ENCODE results near the gene ERLEC1. TPM values are rescaled to one million over a fixed set of nuclear protein-coding genes. Genes with fewer than 3 reads are reported as not detected.

The ERLEC1 gene
- total and polyA plus RNA-seq, 4 donors, result 28.8 to 32.0 (median 30.4) TPM

DNA sequence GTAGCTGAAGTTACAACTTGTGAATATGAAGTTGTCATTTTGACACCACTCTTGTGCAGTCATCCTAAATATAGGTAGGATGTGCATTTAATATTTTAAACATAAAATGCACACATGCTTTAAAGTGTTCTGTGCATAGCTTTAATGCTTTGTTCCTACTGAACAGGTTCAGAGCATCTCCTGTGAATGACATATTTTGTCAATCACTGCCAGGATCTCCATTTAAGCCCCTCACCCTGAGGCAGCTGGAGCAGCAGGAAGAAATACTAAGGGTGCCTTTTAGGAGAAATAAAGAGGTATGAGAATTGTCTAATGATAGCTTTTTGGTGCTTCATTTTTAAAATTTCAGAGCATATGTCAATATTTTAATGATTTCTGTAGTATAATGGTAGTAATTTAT is 14.7 kb downstream of the ERLEC1 start (continued):
- TF ChIP-seq RXRA (IDR thresholded peaks at IDR 0.05), result no peak

DNA sequence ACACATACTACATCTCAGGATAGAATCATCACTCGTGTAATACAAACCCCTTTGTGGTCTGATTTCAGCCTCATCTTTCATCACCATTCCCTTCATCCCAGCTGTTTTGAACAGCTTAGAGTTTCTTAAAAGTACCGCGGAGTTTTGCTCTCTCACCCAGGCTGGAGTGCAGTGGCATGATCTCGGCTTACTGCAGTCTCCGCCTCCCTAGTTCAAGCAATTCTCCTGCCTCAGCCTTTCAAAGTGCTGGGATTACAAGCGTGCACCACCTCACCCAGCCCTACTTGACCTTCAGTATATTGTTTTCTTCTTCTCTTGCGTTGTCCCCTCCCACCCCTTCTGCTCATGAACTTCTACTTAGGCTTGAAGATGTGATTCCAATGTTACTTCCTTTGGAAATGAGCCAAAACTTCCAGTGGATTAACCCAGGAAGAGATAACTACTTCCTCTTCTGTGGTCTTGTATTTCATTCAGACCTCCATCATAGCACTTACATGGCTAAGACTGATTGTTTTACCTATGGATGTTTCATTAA is 15.8 kb downstream of the ERLEC1 start:
- no peaks in the 10 kb centered on the region for H3K4me1 ChIP-seq (ENCODE audit: control insufficient read depth in 4 of 4, insufficient read depth in 4 of 4, low read length in 3 of 4)
- no peak overlapping the region for H3K9ac ChIP-seq (ENCODE audit: low read depth in 1 of 2, low read length in 2 of 2)
- H3K4me3 ChIP-seq (ENCODE audit: low read depth in 1 of 3, low read length in 3 of 3), result no peak overlapping the region
- H3K9me3 ChIP-seq (ENCODE audit: control insufficient read depth in 4 of 4, low read length in 3 of 4), result no peaks in the 10 kb centered on the region
- no peak overlapping the region for H3K27ac ChIP-seq (ENCODE audit: low read depth in 1 of 2, low read length in 2 of 2)
- 83% methylated on average over 7 of the region's 7 CpGs for WGBS
- DNase-seq (ENCODE audit: low spot score), result no peak
- H3K36me3 ChIP-seq (ENCODE audit: control insufficient read depth in 4 of 4, insufficient read depth in 3 of 4, low read depth in 1 of 4, low read length in 3 of 4), result peaks cover 6 to 41% (median 30%) of the 10 kb centered on the region in 4 donors
- no peaks in the 10 kb centered on the region for H3K27me3 ChIP-seq (ENCODE audit: control insufficient read depth in 4 of 4, insufficient read depth in 4 of 4, low read length in 3 of 4)
- no peak for TF ChIP-seq SP1 (IDR thresholded peaks at IDR 0.05)
- TF ChIP-seq FOXA1 (IDR thresholded peaks at IDR 0.05), result no peak
- no peak for TF ChIP-seq TAF1 (conservative IDR thresholded peaks at IDR 0.05)
- no peak for TF ChIP-seq RXRA (IDR thresholded peaks at IDR 0.05)
- TF ChIP-seq HNF4G (IDR thresholded peaks at IDR 0.05), result no peak
- TF ChIP-seq, protein P1, sequence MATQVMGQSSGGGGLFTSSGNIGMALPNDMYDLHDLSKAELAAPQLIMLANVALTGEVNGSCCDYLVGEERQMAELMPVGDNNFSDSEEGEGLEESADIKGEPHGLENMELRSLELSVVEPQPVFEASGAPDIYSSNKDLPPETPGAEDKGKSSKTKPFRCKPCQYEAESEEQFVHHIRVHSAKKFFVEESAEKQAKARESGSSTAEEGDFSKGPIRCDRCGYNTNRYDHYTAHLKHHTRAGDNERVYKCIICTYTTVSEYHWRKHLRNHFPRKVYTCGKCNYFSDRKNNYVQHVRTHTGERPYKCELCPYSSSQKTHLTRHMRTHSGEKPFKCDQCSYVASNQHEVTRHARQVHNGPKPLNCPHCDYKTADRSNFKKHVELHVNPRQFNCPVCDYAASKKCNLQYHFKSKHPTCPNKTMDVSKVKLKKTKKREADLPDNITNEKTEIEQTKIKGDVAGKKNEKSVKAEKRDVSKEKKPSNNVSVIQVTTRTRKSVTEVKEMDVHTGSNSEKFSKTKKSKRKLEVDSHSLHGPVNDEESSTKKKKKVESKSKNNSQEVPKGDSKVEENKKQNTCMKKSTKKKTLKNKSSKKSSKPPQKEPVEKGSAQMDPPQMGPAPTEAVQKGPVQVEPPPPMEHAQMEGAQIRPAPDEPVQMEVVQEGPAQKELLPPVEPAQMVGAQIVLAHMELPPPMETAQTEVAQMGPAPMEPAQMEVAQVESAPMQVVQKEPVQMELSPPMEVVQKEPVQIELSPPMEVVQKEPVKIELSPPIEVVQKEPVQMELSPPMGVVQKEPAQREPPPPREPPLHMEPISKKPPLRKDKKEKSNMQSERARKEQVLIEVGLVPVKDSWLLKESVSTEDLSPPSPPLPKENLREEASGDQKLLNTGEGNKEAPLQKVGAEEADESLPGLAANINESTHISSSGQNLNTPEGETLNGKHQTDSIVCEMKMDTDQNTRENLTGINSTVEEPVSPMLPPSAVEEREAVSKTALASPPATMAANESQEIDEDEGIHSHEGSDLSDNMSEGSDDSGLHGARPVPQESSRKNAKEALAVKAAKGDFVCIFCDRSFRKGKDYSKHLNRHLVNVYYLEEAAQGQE (IDR thresholded peaks at IDR 0.05), result no peak
- TF ChIP-seq FOXA2 (IDR thresholded peaks at IDR 0.05), result no peak
- TF ChIP-seq HNF4A (conservative IDR thresholded peaks at IDR 0.05), result no peak
- TF ChIP-seq GABPA (IDR thresholded peaks at IDR 0.05 in 1 of 2, conservative IDR thresholded peaks at IDR 0.05 in 1 of 2), result no peak
- TF ChIP-seq RAD21 (IDR thresholded peaks at IDR 0.05), result no peak
- TF ChIP-seq, protein P2, sequence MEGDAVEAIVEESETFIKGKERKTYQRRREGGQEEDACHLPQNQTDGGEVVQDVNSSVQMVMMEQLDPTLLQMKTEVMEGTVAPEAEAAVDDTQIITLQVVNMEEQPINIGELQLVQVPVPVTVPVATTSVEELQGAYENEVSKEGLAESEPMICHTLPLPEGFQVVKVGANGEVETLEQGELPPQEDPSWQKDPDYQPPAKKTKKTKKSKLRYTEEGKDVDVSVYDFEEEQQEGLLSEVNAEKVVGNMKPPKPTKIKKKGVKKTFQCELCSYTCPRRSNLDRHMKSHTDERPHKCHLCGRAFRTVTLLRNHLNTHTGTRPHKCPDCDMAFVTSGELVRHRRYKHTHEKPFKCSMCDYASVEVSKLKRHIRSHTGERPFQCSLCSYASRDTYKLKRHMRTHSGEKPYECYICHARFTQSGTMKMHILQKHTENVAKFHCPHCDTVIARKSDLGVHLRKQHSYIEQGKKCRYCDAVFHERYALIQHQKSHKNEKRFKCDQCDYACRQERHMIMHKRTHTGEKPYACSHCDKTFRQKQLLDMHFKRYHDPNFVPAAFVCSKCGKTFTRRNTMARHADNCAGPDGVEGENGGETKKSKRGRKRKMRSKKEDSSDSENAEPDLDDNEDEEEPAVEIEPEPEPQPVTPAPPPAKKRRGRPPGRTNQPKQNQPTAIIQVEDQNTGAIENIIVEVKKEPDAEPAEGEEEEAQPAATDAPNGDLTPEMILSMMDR (IDR thresholded peaks at IDR 0.05; ENCODE audit: low read depth, low read length, missing input control), result no peak

DNA sequence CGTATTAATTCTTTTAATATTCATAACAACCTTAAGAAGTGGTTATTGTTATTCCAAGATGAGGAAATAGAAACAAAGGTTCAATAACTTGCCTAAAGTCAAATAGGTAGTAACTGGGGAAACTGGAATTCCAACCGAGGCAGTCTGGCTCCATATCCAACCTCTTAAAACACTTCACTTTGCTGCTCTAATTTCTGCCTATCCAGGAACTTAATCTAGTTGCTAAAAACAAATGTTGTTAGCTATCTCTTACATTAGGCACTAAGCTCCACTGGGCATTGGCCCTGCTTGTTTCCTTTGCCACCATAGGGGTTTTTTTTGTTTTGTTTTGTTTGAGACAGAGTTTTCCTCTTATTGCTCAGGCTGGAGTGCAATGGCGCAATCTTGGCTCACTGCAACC is 24.8 kb downstream of the ERLEC1 start:
- Histone ChIP-seq H3K4me1 (ENCODE audit: control insufficient read depth in 4 of 4, insufficient read depth in 4 of 4, low read length in 3 of 4) (peaks cover 0 to 5% (median 1%) of the 10 kb centered on the region in 4 donors), H3K9ac (ENCODE audit: low read depth in 1 of 2, low read length in 2 of 2) (no peak overlapping the region), H3K4me3 (ENCODE audit: low read depth in 1 of 3, low read length in 3 of 3) (no peak overlapping the region), H3K27ac (ENCODE audit: low read depth in 1 of 2, low read length in 2 of 2) (no peak overlapping the region), H3K36me3 (ENCODE audit: control insufficient read depth in 4 of 4, insufficient read depth in 3 of 4, low read depth in 1 of 4, low read length in 3 of 4) (peaks cover 4 to 44% (median 36%) of the 10 kb centered on the region in 4 donors), H3K9me3 (ENCODE audit: control insufficient read depth in 4 of 4, low read length in 3 of 4) (no peaks in the 10 kb centered on the region), H3K27me3 (ENCODE audit: control insufficient read depth in 4 of 4, insufficient read depth in 4 of 4, low read length in 3 of 4) (no peaks in the 10 kb centered on the region)
- WGBS, result 98% methylated on average over 3 of the region's 3 CpGs
- DNase-seq (ENCODE audit: low spot score), result no peak
- TF ChIP-seq FOXA2 (IDR thresholded peaks at IDR 0.05) (no peak), NR2F2 (IDR thresholded peaks at IDR 0.05) (no peak), RXRA (IDR thresholded peaks at IDR 0.05) (no peak), GABPA (IDR thresholded peaks at IDR 0.05 in 1 of 2, conservative IDR thresholded peaks at IDR 0.05 in 1 of 2) (no peak), FOXA1 (IDR thresholded peaks at IDR 0.05) (no peak), RAD21 (IDR thresholded peaks at IDR 0.05) (no peak), TAF1 (conservative IDR thresholded peaks at IDR 0.05) (no peak), YY1 (IDR thresholded peaks at IDR 0.05) (no peak), EGR1 (IDR thresholded peaks at IDR 0.05; ENCODE audit: low read depth in 2 of 2) (no peak), HNF4G (IDR thresholded peaks at IDR 0.05) (no peak)
- TF ChIP-seq, protein P2 (IDR thresholded peaks at IDR 0.05; ENCODE audit: low read depth, low read length, missing input control), result no peak
- TF ChIP-seq, protein P3, sequence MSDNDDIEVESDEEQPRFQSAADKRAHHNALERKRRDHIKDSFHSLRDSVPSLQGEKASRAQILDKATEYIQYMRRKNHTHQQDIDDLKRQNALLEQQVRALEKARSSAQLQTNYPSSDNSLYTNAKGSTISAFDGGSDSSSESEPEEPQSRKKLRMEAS (IDR thresholded peaks at IDR 0.05), result no peak
- TF ChIP-seq, protein P4, sequence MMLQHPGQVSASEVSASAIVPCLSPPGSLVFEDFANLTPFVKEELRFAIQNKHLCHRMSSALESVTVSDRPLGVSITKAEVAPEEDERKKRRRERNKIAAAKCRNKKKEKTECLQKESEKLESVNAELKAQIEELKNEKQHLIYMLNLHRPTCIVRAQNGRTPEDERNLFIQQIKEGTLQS (IDR thresholded peaks at IDR 0.05), result no peak

All from liver (tissue), 9 donors.